Natural killer cell (primary cell): ENCODE measurements around the gene RAB31. TPM values are rescaled to one million over a fixed set of nuclear protein-coding genes. Genes with fewer than 3 reads are reported as not detected.
"Not testable (repeated sequence)": the region's sequence is repeated elsewhere in the genome, so short reads cannot be mapped to it uniquely, and the experiment has no call there.

ENCODE experiments used
- ATAC-seq, 3 donors: fragments of 150-1000 bp in 2 of 3; fragments of 200-7000 bp in 1 of 3; cut with Tn5 transposase; 1 replicate in 1 of 3; 2 replicates in 2 of 3; pipeline ENCODE4 v1.10.0; 2021; ENCODE audit warnings: mild to moderate bottlenecking in 2 of 3, moderate library complexity in 2 of 3
- DNase-seq, 2 donors: peaks; one replicate each; pipeline versions ENCODE4 v3.0.0 to v3.0.0-alpha.2; 2013 to 2021; ENCODE audit warnings: mixed read lengths in 1 of 2
- H3K27ac ChIP-seq: one replicate; pipeline ENCODE4 v1.5.1; 2013; ENCODE audit warnings: mild to moderate bottlenecking, low read length
- H3K27me3 ChIP-seq: one replicate; pipeline ENCODE4 v1.6.1; 2013; ENCODE audit warnings: low read length; ENCODE audit not compliant: control insufficient read depth, insufficient read depth
- H3K36me3 ChIP-seq: one replicate; pipeline ENCODE4 v1.6.1; 2013; ENCODE audit warnings: low read length; ENCODE audit not compliant: control insufficient read depth, insufficient read depth
- H3K4me1 ChIP-seq: one replicate; pipeline ENCODE4 v1.6.1; 2013; ENCODE audit warnings: low read length; ENCODE audit not compliant: control insufficient read depth, insufficient read depth
- H3K4me3 ChIP-seq: one replicate; pipeline ENCODE4 v1.5.1; 2013; ENCODE audit warnings: low read length
- H3K9me3 ChIP-seq: one replicate; pipeline ENCODE4 v1.6.1; 2013; ENCODE audit warnings: low read length; ENCODE audit not compliant: control insufficient read depth, insufficient read depth
- H3K27ac Mint-ChIP-seq, 2 donors: one replicate each; pipeline ENCODE4 v1.8.0; 2022; ENCODE audit warnings: mild to moderate bottlenecking in 2 of 2, mixed read lengths in 2 of 2, moderate library complexity in 1 of 2
- H3K27me3 Mint-ChIP-seq, 2 donors: one replicate each; pipeline ENCODE4 v1.8.0; 2022; ENCODE audit warnings: low read depth in 2 of 2, mixed read lengths in 2 of 2
- H3K36me3 Mint-ChIP-seq: one replicate; pipeline ENCODE4 v1.8.0; 2022; ENCODE audit warnings: mixed read lengths
- H3K4me1 Mint-ChIP-seq, 2 donors: one replicate each; pipeline ENCODE4 v1.8.0; 2022; ENCODE audit warnings: mixed read lengths in 2 of 2
- H3K4me3 Mint-ChIP-seq: one replicate; pipeline ENCODE4 v1.8.0; 2022; ENCODE audit warnings: mild to moderate bottlenecking, moderate library complexity, mixed read lengths
- H3K9me3 Mint-ChIP-seq, 2 donors: one replicate each; pipeline ENCODE4 v1.8.0; 2022; ENCODE audit warnings: mixed read lengths in 2 of 2
- WGBS: methylation state at CpG from one replicate; pipeline ENCODE4 v1.1.7; 2013; ENCODE audit warnings: missing lambda C conversion rate; ENCODE audit not compliant: insufficient coverage; 5-methylcytosine and 5-hydroxymethylcytosine counted together
- intact Hi-C: fragments of 100-400 bp; cut with micrococcal nuclease; formaldehyde crosslinking; loops from one replicate; pipeline ENCODE4 v1.14.2; 2022
- total RNA-seq, 4 donors: library from RNA; stranded (reverse); fragments of 120-200 nt in 1 of 4; gene quantifications; one replicate each; pipeline versions ENCODE4 v1.2.3 to v1.2.4, GENCODE V29; 2013 to 2022
- TF ChIP-seq, protein P1 (sequence below): fragments of 200-600 bp; IDR thresholded peaks from one replicate; pipeline ENCODE4 v1.8.0; 2022; ENCODE audit warnings: antibody characterized with exemption

Gene RAB31
- total RNA-seq, 3 donors from 2014 or later (not counting 1 experiment from before 2014, with no cell fraction given), result 5.3 to 26.1 (median 9.9) TPM

DNA sequence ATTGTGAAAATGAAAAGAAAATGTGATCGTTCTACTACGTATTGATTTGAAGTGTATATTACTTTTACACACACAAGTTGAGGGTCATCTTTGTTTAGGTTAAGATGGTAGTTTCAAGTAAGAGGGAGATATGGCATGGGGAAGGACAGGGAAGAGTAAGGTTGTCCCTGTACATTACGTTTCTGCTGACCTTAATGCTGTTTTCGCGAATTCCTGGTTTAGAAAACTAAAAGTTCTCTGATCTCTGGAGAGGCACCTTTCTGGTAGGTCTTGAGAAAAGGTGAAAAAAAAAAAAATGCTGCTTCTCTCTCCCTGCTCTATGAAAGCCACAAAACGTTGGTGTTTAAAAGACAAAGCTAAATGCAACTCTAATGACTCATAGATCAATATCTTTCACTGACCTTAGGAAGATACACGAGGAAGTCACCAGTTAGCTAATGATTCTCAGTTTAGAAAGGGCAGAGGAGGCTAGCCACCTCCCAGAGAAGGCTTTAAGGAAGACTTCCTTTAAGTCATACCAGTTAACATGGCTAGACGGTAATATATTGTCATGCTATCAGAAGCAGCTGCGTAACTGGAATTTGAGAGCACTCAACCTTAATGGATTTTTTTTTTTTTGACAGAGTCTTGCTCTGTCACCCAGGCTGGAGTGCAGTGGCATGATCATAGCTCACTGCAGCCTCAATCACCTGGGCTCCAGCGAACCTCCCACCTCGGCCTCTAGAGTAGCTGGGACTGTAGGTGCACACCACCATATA is 190.9 kb downstream of the RAB31 start:
- Histone ChIP-seq H3K4me1 (no peaks in the 10 kb centered on the region), H3K36me3 (no peaks in the 10 kb centered on the region), H3K27ac (no peak overlapping the region), H3K4me3 (no peak overlapping the region), H3K27me3 (no peaks in the 10 kb centered on the region), H3K9me3 (no peaks in the 10 kb centered on the region)
- H3K27me3 Mint-ChIP-seq, result peaks cover 0 to 2% of the 10 kb centered on the region in 2 donors
- WGBS, result 74% methylated on average over 9 of the region's 11 CpGs
- intact Hi-C loops, result no loop called here
- H3K4me1 Mint-ChIP-seq, result peaks cover 0 to 5% of the 10 kb centered on the region in 2 donors
- H3K4me3 Mint-ChIP-seq, result no peak overlapping the region
- ATAC-seq (no peak), DNase-seq (no peak)
- no peak overlapping the region for H3K27ac Mint-ChIP-seq
- TF ChIP-seq, protein P1, sequence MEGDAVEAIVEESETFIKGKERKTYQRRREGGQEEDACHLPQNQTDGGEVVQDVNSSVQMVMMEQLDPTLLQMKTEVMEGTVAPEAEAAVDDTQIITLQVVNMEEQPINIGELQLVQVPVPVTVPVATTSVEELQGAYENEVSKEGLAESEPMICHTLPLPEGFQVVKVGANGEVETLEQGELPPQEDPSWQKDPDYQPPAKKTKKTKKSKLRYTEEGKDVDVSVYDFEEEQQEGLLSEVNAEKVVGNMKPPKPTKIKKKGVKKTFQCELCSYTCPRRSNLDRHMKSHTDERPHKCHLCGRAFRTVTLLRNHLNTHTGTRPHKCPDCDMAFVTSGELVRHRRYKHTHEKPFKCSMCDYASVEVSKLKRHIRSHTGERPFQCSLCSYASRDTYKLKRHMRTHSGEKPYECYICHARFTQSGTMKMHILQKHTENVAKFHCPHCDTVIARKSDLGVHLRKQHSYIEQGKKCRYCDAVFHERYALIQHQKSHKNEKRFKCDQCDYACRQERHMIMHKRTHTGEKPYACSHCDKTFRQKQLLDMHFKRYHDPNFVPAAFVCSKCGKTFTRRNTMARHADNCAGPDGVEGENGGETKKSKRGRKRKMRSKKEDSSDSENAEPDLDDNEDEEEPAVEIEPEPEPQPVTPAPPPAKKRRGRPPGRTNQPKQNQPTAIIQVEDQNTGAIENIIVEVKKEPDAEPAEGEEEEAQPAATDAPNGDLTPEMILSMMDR, result no peak
- H3K9me3 Mint-ChIP-seq, result no peaks in the 10 kb centered on the region
- no peaks in the 10 kb centered on the region for H3K36me3 Mint-ChIP-seq

DNA sequence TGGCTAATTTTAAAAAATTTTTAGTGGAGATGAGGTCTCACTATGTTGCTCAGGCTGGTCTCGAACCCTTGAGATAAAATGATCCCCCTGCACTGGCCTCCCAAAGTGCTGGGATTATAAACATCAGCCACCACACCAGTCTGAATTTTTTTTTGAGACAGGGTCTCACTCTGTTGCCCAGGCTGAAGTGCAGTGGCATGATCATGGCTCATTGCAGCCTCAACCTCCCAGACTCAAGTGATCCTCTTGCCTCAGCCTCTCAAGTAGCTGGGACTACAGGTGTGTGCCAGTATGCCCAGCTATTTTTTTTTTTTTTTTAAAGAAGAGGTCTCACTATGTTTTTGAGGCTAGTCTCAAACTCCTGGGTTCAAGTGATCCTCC is 191.4 kb downstream of the RAB31 start:
- H3K27ac Mint-ChIP-seq, H3K27me3 ChIP-seq, H3K36me3 Mint-ChIP-seq, H3K4me3 Mint-ChIP-seq, intact Hi-C loops, H3K27ac ChIP-seq, DNase-seq, ATAC-seq, H3K4me1 Mint-ChIP-seq, H3K4me1 ChIP-seq, H3K36me3 ChIP-seq, H3K9me3 Mint-ChIP-seq, H3K27me3 Mint-ChIP-seq, H3K9me3 ChIP-seq, H3K4me3 ChIP-seq: not testable (repeated sequence)
- 73% methylated on average over 1 of the region's 1 CpG for whole genome bisulfite sequencing

DNA sequence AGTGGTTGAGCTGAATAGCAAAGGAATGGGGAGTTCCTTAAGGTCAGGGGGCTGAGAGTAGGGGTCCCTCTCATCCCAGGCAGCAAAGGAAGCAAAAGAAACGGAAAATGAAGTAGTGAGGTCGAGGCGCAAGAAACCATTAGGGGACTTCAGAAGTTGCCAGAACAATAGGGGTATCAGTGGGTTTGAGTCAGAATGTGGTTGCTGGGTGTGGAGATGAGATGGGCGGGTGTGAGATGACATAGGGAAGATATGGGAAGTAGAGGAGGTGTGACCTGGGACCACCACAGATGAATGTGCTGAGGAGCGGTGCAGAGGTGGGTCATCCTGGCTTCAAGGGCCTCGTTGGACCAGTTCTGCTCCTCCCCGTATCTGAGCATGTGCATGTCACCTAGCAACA is 192.6 kb downstream of the RAB31 start:
- Mint-ChIP-seq H3K4me1 (no peaks in the 10 kb centered on the region), H3K9me3 (no peaks in the 10 kb centered on the region), H3K4me3 (no peak overlapping the region), H3K36me3 (no peaks in the 10 kb centered on the region), H3K27ac (no peak overlapping the region), H3K27me3 (peaks cover 4 to 6% of the 10 kb centered on the region in 2 donors)
- H3K36me3 ChIP-seq, result no peaks in the 10 kb centered on the region
- no peaks in the 10 kb centered on the region for H3K4me1 ChIP-seq
- TF ChIP-seq, protein P1, result no peak
- no peak overlapping the region for H3K4me3 ChIP-seq
- ATAC-seq, result no peak
- H3K27ac ChIP-seq, result no peak overlapping the region
- intact Hi-C loops, result no loop called here
- no peak for DNase-seq
- 84% methylated on average over 7 of the region's 7 CpGs for WGBS
- H3K27me3 ChIP-seq, result no peaks in the 10 kb centered on the region
- no peaks in the 10 kb centered on the region for H3K9me3 ChIP-seq

DNA sequence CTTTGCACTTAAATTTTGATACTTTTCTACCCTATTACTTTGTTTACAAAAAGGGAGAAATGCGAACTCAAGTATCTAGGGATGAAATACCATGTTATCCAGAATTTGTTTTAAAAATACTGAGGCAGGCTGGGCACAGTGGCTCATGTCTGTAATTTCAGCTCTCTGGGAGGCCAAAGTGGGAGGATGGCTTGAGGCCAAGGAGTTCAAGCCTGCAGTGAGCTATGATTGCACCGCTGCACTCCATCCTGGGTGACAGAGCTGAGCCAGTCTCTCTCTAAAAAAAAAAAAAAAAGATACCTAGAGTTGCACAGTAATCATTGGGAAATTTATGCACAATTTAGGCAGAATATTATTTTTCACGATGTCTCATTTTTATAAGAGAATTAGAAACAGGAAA is 193.3 kb downstream of the RAB31 start:
- ATAC-seq (no peak), DNase-seq (no peak)
- Mint-ChIP-seq H3K36me3 (no peaks in the 10 kb centered on the region), H3K27ac (no peak overlapping the region), H3K9me3 (no peaks in the 10 kb centered on the region), H3K27me3 (peaks cover 8 to 10% of the 10 kb centered on the region in 2 donors), H3K4me1 (no peaks in the 10 kb centered on the region), H3K4me3 (no peak overlapping the region)
- TF ChIP-seq, protein P1, result no peak
- H3K36me3 ChIP-seq, result no peaks in the 10 kb centered on the region
- no peak overlapping the region for H3K27ac ChIP-seq
- no peaks in the 10 kb centered on the region for H3K9me3 ChIP-seq
- intact Hi-C loops, result no loop called here
- H3K4me3 ChIP-seq, result no peak overlapping the region
- H3K27me3 ChIP-seq, result no peaks in the 10 kb centered on the region
- WGBS, result 100% methylated on average over 2 of the region's 3 CpGs
- H3K4me1 ChIP-seq, result no peaks in the 10 kb centered on the region

DNA sequence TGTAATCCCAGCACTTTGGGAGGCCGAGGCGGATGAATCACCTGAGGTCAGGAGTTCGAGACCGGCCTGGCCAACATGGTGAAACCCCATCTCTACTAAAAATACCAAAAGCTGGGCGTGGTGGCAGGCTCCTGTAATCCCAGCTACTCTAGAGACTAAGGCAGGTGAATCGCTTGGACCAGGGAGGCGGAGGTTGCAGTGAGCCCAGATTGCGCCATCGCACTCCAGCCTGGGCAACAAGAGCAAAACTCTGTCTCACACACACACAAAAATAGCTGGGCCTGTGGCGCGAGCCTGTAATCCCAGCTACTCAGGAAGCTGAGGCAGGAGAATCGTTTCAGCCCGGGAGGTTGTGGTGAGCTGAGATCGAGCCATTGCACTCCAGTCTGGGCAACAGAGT is 194.2 kb downstream of the RAB31 start:
- H3K27ac Mint-ChIP-seq, H3K4me3 ChIP-seq, H3K4me1 ChIP-seq, H3K9me3 ChIP-seq, intact Hi-C loops, H3K36me3 Mint-ChIP-seq, H3K4me3 Mint-ChIP-seq, H3K36me3 ChIP-seq, H3K27me3 ChIP-seq, ATAC-seq, DNase-seq, H3K4me1 Mint-ChIP-seq, H3K9me3 Mint-ChIP-seq, H3K27ac ChIP-seq: not testable (repeated sequence)
- 93% methylated on average over 11 of the region's 14 CpGs for WGBS
- peaks cover 16 to 17% of the 10 kb centered on the region in 2 donors for H3K27me3 Mint-ChIP-seq
